ENCODE results near the gene DDX39A. TPM values are rescaled to one million over a fixed set of nuclear protein-coding genes. Genes with fewer than 3 reads are reported as not detected.
"Not testable (repeated sequence)": the region's sequence is repeated elsewhere in the genome, so short reads cannot be mapped to it uniquely, and the experiment has no call there.

The DDX39A gene
- total RNA-seq, result 100 to 1,000 TPM; 273 to 311 TPM

DNA sequence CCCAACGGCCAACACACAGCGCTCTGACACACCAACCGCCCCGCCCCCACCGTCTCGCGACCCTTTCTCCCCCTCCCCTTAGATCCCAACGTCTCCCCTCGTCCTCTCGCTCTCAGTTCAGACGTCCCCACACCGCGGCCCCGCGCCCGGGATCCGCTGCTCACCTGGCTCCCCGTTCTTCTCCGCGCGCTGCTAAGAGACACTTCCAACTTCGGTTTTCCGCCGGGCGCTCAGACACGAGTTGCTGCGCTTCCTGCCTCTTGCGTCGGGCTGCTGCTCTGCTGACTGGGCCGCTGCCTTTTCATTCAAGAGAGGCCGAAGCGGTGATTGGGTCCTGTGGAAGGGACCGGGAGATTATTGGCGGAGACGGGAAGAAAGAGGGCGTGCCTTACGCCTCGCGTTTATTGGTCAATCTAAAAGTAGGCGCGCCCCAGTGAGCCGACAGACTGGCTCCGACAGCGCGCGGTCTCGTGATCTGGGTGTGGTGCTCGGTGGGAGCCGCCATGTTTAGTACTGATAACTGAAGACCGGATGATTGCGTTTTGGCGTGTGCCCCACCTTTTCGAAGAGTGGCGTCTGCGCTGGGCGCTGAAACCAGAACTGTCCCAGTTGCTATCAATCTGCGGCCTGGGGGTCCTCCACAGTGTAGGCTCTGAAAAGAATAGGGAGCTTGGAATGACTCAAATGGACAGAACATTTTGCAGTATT is at the start of gene DDX39A:
Gene DDX39A (minus strand): TSS at position 236 of the 708 bp plus-strand sequence. CDS start 6,121 bp downstream, outside the sequence.
- Mint-ChIP-seq H3K4me1 (peaks cover 33% of the 10 kb centered on the region), H3K27me3 (no peaks in the 10 kb centered on the region), H3K4me3 (peak within 1 kb of the TSS; percentile 86), H3K9me3 (ENCODE audit: low read depth) (no peaks in the 10 kb centered on the region), H3K27ac (peak within 1 kb of the TSS; percentile 94), H3K36me3 (peaks cover 28% of the 10 kb centered on the region)
- peak; percentile 99 for DNase-seq
- peak; percentile 93 for ATAC-seq
- CTCF ChIA-PET, result interaction anchor here (0.8 to 5.0 kb wide), 12 partner anchors 12 to 283 kb away, joined by 3 to 28 read pairs (median 4); partner anchors contain the start of genes ADGRE5, ASF1B and PKN1

DNA sequence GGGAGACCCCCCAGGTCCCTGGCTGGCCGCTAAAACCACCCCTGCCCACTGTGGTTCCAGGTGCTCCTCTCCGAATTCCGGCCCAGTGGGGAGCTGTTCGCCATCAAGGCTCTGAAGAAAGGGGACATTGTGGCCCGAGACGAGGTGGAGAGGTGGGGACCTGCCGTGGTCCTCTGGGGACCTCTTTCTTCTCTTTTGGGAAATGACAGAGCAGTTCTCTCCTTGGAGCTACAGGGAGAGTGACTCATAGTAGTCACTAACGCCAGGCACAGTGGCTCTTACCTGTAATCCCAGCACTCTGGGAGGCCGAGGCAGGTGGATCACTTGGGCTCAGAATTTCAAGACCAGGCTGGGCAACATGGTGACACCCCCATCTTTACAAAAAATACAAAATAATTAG is 48.7 kb upstream of the DDX39A start:
- Mint-ChIP-seq H3K4me1 (peaks cover 5% of the 10 kb centered on the region), H3K27ac (no peak overlapping the region), H3K27me3 (peaks cover 3% of the 10 kb centered on the region), H3K36me3 (peaks cover 30% of the 10 kb centered on the region), H3K9me3 (ENCODE audit: low read depth) (no peaks in the 10 kb centered on the region), H3K4me3 (no peak overlapping the region)
- ATAC-seq (no peak), DNase-seq (no peak)
- CTCF ChIA-PET, result interaction anchor here (0.5 to 2.6 kb wide), 10 partner anchors 10 to 388 kb away, joined by 3 to 12 read pairs (median 3); no protein-coding TSS in a partner anchor

DNA sequence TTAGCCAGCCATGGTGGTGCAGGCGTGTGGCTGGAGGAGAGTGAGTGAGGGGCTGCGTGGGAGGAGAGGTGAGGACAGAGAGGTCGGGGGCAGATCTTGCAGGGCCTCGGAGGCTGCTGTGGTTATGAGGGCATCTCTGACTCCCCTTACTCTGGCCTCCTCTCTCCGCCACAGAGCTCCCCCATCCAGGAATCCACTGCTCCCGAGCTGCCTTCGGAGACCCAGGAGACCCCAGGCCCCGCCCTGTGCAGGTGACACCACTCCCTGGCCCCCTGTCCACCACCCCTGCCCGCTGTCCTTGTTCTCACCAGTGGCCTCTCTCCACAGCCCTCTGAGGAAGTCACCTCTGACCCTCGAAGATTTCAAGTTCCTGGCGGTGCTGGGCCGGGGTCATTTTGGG is 48.2 kb upstream of the DDX39A start:
- DNase-seq (no peak), ATAC-seq (no peak)
- H3K9me3 Mint-ChIP-seq (ENCODE audit: low read depth), result no peaks in the 10 kb centered on the region
- H3K36me3 Mint-ChIP-seq, result peaks cover 33% of the 10 kb centered on the region
- no peak overlapping the region for H3K4me3 Mint-ChIP-seq
- H3K27ac Mint-ChIP-seq, result no peak overlapping the region
- CTCF ChIA-PET, result interaction anchor here (0.5 to 2.6 kb wide), 10 partner anchors 11 to 388 kb away, joined by 3 to 12 read pairs (median 3); no protein-coding TSS in a partner anchor
- H3K4me1 Mint-ChIP-seq, result peaks cover 4% of the 10 kb centered on the region
- H3K27me3 Mint-ChIP-seq, result no peaks in the 10 kb centered on the region

DNA sequence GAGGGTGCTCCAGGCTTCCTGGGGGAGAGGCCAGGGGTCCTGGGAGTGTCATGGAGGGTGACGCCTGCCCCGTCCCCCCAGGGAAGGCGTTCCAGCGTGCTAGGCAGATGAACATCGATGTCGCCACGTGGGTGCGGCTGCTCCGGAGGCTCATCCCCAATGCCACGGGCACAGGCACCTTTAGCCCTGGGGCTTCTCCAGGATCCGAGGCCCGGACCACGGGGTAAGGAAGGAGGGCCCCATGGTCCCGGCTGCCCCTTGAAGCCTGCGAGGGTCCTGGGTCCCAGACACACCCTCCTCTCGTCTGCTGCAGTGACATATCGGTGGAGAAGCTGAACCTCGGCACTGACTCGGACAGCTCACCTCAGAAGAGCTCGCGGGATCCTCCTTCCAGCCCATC is 44.6 kb upstream of the DDX39A start:
- ATAC-seq, result no peak
- Mint-ChIP-seq H3K9me3 (ENCODE audit: low read depth) (no peaks in the 10 kb centered on the region), H3K4me1 (peaks cover 20% of the 10 kb centered on the region), H3K27ac (no peak overlapping the region), H3K4me3 (no peak overlapping the region), H3K27me3 (no peaks in the 10 kb centered on the region), H3K36me3 (peaks cover 42% of the 10 kb centered on the region)
- no peak for DNase-seq
- CTCF ChIA-PET, result interaction anchor here (1.0 kb wide), 1 partner anchor 9 kb away, joined by 3 read pairs; no protein-coding TSS in a partner anchor

DNA sequence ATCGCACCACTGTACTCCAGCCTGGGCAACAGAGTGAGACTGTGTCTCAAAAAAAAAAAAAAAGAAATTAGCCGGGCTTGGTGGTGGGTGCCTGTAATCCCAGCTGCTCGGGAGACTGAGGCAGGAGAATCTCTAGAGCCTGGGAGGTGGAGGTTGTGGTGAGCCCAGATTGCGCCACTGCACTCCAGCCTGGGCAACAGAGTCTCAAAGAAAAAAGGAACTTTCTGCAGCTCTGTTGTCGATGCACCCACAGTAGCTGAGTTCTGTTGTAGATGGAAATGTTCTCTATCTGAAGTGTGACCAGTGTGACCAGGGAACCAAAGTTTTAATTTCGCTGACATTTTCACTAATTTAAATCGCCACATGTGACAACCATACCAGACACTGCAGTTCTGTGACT is 43.3 kb upstream of the DDX39A start:
- H3K9me3 Mint-ChIP-seq (ENCODE audit: low read depth); H3K27me3 Mint-ChIP-seq; H3K4me3 Mint-ChIP-seq; ATAC-seq; CTCF ChIA-PET; DNase-seq; H3K27ac Mint-ChIP-seq: not testable (repeated sequence)
- Mint-ChIP-seq H3K4me1 (peaks cover 26% of the 10 kb centered on the region), H3K36me3 (peaks cover 40% of the 10 kb centered on the region)

DNA sequence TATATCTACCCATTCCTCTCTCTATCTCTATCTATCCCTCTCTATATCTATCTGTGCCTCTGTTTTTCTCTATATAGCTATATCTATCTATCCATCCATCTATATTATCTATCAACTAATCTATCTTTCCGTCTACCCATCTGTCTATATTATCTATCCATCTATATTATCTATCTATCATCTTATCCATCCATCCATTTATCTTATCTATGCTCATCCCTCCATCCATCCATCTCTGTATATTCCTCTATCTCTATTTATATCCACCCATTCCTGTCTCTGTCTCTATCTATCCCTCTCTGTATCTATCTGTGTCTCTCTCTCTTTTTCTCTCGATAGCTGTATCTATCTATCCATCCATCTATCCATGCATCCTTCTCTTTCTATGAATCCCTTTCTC is 41.8 kb upstream of the DDX39A start:
- H3K27me3 Mint-ChIP-seq, result no peaks in the 10 kb centered on the region
- peaks cover 26% of the 10 kb centered on the region for H3K4me1 Mint-ChIP-seq
- ATAC-seq, result no peak
- CTCF ChIA-PET, result interaction anchor here (1.0 to 1.3 kb wide), 3 partner anchors 11 to 30 kb away, joined by 3 to 4 read pairs (median 3); partner anchors contain the start of gene PKN1
- H3K36me3 Mint-ChIP-seq, result peaks cover 37% of the 10 kb centered on the region
- H3K9me3 Mint-ChIP-seq (ENCODE audit: low read depth), result no peaks in the 10 kb centered on the region
- no peak overlapping the region for H3K4me3 Mint-ChIP-seq
- peak overlapping the region; percentile 13 for H3K27ac Mint-ChIP-seq
- DNase-seq, result no peak

DNA sequence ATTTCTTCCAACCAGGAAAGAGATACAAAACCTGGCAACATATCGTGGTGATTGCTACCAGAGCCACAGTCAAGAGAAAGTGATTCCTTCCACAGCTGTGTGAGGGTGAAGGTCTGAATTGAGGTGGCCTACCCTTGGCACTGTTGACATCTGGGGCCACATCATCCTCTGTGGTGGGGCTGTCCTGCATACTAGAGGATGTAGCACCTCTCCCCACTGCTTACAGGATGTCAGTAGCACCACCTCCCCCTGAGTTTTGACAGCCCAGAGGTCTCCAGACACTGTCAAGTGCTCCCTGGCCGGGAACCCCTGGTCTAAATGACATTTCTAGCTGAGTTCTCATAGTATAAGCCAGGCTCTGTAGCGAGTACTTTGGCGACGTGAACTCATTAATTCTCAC is 40.6 kb upstream of the DDX39A start:
- Mint-ChIP-seq H3K9me3 (ENCODE audit: low read depth) (no peaks in the 10 kb centered on the region), H3K36me3 (peaks cover 37% of the 10 kb centered on the region), H3K4me3 (no peak overlapping the region), H3K27ac (peak overlapping the region; percentile 75), H3K27me3 (no peaks in the 10 kb centered on the region), H3K4me1 (peaks cover 26% of the 10 kb centered on the region)
- DNase-seq (peak; percentile 91), ATAC-seq (peak; percentile 100)
- CTCF ChIA-PET, result interaction anchor here (0.6 to 3.4 kb wide), 10 partner anchors 13 to 323 kb away, joined by 3 to 8 read pairs (median 4); partner anchors contain the start of genes ASF1B, PKN1 and PTGER1

DNA sequence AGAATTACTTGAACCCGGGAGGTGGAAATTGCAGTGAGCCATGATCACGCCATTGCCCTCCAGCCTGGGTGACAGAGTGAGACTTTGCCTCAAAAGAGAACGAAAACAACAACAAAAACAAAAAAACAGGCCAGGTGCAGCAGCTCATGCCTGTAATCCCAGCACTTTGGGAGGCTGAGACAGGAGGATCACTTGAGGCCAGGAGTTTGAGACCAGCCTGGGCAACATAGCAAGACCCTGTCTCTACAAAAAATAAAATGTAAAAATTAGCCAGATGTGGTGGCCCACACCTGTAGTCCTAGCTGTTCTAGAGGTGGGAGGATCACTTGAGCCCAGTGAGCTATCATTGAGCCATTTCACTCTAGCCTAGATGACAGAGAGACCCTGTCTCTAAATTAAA is 33.2 kb upstream of the DDX39A start:
- not testable (repeated sequence) for DNase-seq; H3K27ac Mint-ChIP-seq; H3K4me3 Mint-ChIP-seq; H3K4me1 Mint-ChIP-seq; H3K27me3 Mint-ChIP-seq; H3K9me3 Mint-ChIP-seq (ENCODE audit: low read depth); ATAC-seq
- peaks cover 49% of the 10 kb centered on the region for H3K36me3 Mint-ChIP-seq
- CTCF ChIA-PET, result interaction anchor here (1.1 kb wide), 1 partner anchor 21 kb away, joined by 3 read pairs; no protein-coding TSS in a partner anchor

DNA sequence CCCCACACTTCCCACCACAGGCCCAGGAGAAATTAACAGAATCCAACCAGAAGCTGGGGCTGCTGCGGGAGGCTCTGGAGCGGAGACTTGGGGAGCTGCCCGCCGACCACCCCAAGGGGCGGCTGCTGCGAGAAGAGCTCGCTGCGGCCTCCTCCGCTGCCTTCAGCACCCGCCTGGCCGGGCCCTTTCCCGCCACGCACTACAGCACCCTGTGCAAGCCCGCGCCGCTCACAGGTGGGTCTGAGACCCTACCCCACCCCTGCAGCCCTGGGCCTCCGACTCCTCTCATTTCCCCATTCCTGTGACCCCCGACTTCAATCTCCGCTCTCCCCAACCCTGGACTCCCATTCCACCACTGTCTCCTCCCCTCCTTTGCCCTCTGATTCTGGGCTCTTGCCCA is 31.7 kb upstream of the DDX39A start:
- no peak for ATAC-seq
- CTCF ChIA-PET, result interaction anchor here (1.1 kb wide), 2 partner anchors 17 to 29 kb away, joined by 3 read pairs; no protein-coding TSS in a partner anchor
- DNase-seq, result no peak
- H3K27ac Mint-ChIP-seq, result no peak overlapping the region
- H3K9me3 Mint-ChIP-seq (ENCODE audit: low read depth), result no peaks in the 10 kb centered on the region
- H3K36me3 Mint-ChIP-seq, result peaks cover 57% of the 10 kb centered on the region
- peaks cover 10% of the 10 kb centered on the region for H3K4me1 Mint-ChIP-seq
- H3K27me3 Mint-ChIP-seq, result no peaks in the 10 kb centered on the region
- H3K4me3 Mint-ChIP-seq, result no peak overlapping the region

DNA sequence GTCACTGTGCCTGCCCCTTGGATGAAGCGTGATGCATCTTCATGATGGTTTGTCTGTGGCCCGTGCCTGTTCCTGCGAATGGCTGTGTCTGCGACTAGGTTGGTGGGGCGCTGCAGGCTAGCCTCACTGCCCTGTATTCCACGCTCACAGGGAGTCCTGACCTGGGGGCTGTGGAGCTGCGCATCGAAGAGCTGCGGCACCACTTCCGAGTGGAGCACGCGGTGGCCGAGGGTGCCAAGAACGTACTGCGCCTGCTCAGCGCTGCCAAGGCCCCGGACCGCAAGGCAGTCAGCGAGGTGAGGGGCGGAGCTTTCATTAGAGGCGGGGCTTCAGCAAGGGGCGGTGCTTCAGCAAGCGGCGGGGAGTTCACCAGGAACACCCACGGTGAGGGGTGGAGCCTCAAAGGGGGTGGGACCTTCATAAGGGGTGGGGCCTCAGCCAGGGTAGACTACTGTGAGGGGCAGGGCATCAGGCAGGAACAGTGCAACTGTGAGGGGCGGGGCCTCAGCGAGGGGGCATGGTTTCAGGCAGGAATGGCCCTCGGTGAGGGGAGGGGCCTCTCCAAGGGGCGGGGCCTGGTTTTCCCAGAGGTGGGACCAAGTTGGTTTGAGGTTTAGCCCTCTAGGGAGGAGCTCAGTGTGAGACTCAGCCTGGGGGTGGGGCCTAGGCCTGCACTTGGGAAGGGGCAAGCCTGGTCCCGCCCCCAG is 31.2 kb upstream of the DDX39A start:
- ATAC-seq (peak; percentile 93), DNase-seq (peak; percentile 85)
- no peaks in the 10 kb centered on the region for H3K9me3 Mint-ChIP-seq (ENCODE audit: low read depth)
- CTCF ChIA-PET, result interaction anchor here (1.1 kb wide), 2 partner anchors 18 to 30 kb away, joined by 3 read pairs; no protein-coding TSS in a partner anchor
- H3K36me3 Mint-ChIP-seq, result peaks cover 56% of the 10 kb centered on the region
- peaks cover 10% of the 10 kb centered on the region for H3K4me1 Mint-ChIP-seq
- no peak overlapping the region for H3K4me3 Mint-ChIP-seq
- H3K27ac Mint-ChIP-seq, result no peak overlapping the region
- no peaks in the 10 kb centered on the region for H3K27me3 Mint-ChIP-seq

DNA sequence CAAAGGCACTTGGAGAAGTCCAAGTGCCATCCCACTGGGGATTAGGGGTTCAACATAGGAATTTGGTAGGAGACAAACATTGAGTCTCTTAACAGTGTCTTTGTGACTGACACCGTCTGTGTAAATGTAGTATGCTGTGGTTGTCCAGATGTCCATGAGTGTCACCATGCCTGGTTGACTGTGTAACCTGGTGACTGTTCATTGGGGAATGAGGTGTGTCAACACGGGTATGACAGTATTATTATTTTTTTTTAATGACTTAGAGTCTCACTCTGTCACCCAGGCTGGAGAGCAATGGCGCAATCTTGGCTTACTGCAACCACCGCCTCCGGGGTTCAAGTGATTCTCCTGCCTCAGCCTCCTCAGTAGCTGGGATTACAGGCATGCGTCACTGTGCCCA is 30.2 kb upstream of the DDX39A start:
- ATAC-seq (no peak), DNase-seq (no peak)
- peaks cover 55% of the 10 kb centered on the region for H3K36me3 Mint-ChIP-seq
- H3K9me3 Mint-ChIP-seq (ENCODE audit: low read depth), result no peaks in the 10 kb centered on the region
- no peaks in the 10 kb centered on the region for H3K27me3 Mint-ChIP-seq
- CTCF ChIA-PET, result no interaction called here
- H3K4me3 Mint-ChIP-seq, result no peak overlapping the region
- peak overlapping the region; percentile 58 for H3K27ac Mint-ChIP-seq
- H3K4me1 Mint-ChIP-seq, result peaks cover 10% of the 10 kb centered on the region

DNA sequence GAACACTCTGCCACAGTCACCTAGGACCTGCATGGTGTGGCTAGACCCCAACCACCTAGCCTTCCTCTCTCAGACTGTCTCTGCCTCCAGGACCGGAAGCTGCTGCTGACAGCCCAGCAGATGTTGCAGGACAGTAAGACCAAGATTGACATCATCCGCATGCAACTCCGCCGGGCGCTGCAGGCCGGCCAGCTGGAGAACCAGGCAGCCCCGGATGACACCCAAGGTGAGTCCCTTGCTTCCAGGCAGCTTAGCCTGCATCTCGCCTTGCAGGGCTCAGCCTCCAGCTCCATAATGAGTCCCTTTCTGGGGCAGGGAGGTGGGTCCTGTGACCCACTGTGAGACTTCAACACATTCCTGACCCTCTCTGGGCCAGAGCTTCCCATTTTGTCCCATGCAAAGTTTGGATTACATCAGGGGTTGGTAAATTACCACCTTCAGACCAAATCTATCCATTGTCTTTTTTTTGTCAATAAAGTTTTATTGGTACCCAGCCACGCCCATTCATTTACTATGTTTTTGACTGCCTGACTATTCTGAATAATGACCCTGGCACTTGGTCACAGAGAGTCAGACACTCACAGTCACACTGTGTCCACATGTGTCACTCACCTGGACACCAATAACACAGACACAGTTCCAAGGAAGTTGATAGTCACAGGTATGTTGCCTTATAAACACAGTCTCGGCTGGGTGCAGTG is 27.3 kb upstream of the DDX39A start:
- ATAC-seq (no peak), DNase-seq (no peak)
- Mint-ChIP-seq H3K36me3 (peaks cover 64% of the 10 kb centered on the region), H3K4me3 (no peak overlapping the region), H3K4me1 (peaks cover 16% of the 10 kb centered on the region), H3K27ac (no peak overlapping the region), H3K9me3 (ENCODE audit: low read depth) (no peaks in the 10 kb centered on the region), H3K27me3 (no peaks in the 10 kb centered on the region)
- CTCF ChIA-PET, result interaction anchor here (1.0 to 2.8 kb wide), 4 partner anchors 13 to 39 kb away, joined by 3 to 8 read pairs (median 5); no protein-coding TSS in a partner anchor

All from activated CD8-positive, alpha-beta memory T cell treated with anti-CD3 and anti-CD28 coated beads, Interleukin-2, amount 10 ng/mL, durations not matched to agents 7 days and 5 days (primary cell).